NCI-H187 (cell line): ENCODE data around the gene ZMPSTE24.

ENCODE experiments used
- DNase-seq, 2 experiments: peaks; one replicate each; lab custom pipeline; 2025; lab: John Stamatoyannopoulos, UW

ZMPSTE24 gene

GRCh38 chr1:40264354-40264781 lies 6.3 kb downstream of the ZMPSTE24 start:
- DNase-seq, result no peak

DNA sequence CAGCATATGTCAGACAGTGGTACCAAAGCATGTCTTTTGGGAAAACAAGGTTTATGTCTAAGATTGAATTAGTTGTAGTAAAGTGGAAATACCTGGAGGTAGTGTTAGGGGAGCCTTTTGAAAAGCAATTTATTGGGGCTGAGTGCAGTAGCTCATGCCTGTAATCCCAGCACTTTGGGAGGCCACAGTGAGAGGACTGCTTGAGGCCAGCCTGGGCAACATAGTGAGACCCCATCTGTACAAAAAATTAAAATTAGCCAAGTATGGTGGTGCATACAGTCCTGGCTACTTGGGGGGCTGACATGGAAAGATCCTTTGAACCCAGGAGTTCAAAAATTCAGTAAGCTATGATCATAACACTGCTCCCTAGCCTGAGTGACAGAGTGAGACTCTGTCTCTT lies 7.3 kb downstream of the ZMPSTE24 start:
- DNase-seq, result no peak

- DNase-seq, result no peak
Measured at GRCh38 chr1:40265919-40266318, 7.9 kb downstream of the ZMPSTE24 start.

GRCh38 chr1:40266786-40267535 lies 8.9 kb downstream of the ZMPSTE24 start:
- no peak for DNase-seq

- DNase-seq, result no peak
Measured at GRCh38 chr1:40267767-40268187, 9.7 kb downstream of the ZMPSTE24 start.

- no peak for DNase-seq
Measured at GRCh38 chr1:40268211-40268610, 10.2 kb downstream of the ZMPSTE24 start.

DNA sequence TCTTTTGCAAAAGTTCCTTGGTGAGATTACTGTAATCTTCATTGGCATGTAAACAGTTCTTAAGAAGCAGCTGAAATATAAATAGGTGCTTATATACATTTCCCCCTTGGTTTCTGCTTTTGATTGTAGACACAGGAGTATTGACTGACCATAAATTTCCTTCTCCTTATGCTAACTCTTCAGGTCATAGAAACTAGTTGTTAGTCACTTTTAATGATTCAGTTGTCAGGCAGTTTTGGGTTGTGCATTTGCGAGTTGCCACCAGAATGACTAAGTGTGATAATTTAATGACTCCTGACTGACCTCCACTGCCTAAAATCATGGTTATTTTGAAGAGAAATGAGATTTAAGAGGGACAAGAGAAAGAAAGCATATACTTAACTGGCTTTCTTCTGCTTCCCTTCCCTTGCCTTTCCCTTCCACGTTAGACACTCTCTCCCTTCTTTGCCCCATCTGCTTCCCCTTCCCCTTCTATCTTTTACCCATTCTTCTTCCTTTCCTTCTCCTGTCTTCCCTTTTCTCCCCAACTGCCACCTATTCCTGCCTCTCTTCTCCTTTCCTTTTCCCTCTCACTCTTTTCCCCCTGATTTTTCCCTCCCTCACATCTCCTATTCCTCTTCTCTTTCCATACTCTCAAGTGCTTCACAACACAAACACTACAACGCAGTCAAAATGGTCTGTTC lies 12.3 kb downstream of the ZMPSTE24 start:
- DNase-seq, result no peak

- no peak for DNase-seq
Measured at GRCh38 chr1:40272653-40273213, 14.7 kb downstream of the ZMPSTE24 start.

GRCh38 chr1:40273547-40274166 lies 15.6 kb downstream of the ZMPSTE24 start:
- no peak for DNase-seq

GRCh38 chr1:40274331-40274730 lies 16.3 kb downstream of the ZMPSTE24 start:
- no peak for DNase-seq

GRCh38 chr1:40276122-40276521 lies 18.1 kb downstream of the ZMPSTE24 start:
- no peak for DNase-seq

DNA sequence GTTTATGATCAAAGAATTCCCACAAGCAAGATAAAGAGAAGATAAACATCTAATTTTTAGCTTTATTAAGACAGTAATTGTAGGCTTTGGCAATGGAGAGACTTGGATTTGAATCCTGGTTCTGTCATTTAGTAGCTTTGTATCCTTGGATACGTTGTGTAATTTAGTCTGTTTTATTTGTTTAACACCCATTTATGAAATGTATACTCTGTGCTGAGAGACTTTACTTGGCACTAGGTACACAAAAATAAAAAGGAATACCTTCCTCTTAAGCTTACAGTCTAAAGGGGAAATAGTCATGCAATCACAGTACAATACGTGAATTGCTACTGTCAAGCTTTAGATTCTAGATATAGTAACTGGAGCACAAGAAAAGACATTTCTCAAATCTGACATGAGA lies 23.8 kb downstream of the ZMPSTE24 start:
- DNase-seq, result no peak

DNA sequence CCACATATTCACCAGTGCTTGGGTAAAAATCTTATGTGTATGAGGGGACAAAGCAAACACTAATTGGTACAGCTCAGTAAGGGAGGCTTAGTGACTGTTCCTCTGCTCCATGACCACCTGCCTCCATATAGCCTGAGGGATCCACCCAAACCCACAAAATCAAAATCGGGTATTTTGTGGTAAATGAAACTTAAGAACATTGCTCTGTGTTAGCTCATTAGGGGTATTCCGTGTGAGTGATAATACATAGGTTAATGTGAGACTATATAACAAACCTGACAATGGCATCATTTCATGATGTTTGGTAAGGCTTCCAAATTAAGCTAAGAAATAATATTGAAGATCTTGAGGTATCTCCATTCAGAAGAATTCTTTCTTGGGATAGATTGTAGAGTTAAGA lies 33.3 kb downstream of the ZMPSTE24 start:
- no peak for DNase-seq

- no peak for DNase-seq
Measured at GRCh38 chr1:40299366-40300248, 41.6 kb downstream of the ZMPSTE24 start.

DNA sequence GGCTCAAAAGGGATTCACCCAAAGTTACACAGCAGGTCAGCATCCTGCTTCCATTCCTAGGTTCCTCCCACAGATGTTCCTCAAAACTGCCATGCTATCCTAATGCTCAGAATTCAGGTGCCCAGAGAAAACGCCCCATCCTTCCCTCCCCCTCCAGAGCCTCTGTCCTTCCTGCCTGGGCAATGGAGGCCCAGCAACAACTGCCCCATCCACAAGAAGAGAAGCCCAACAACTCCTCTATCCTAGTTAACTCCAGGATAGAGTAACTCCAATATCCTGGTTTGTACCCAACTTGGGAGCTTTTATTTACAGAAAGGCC lies 42.2 kb downstream of the ZMPSTE24 start:
- no peak for DNase-seq

DNA sequence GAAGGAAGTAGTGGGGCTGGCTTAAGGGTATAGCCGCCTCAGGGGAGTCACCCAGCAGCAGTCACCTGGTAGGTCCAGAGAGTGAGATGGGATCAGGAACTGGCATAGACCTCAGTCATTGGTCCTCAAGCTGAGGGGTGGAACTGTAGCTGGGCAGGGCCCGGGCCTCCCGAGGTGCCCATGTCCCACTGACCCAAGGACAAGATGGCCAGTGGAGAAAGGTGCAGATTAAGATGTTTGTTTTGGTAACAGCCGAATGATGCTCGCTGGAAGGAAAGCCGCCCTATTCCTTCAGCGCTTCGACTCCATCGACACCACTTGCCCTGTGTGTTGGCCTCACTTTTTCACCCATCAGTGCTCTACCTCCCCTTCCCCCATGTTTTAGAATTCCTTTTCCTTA lies 42.6 kb downstream of the ZMPSTE24 start:
- DNase-seq, result no peak

DNA sequence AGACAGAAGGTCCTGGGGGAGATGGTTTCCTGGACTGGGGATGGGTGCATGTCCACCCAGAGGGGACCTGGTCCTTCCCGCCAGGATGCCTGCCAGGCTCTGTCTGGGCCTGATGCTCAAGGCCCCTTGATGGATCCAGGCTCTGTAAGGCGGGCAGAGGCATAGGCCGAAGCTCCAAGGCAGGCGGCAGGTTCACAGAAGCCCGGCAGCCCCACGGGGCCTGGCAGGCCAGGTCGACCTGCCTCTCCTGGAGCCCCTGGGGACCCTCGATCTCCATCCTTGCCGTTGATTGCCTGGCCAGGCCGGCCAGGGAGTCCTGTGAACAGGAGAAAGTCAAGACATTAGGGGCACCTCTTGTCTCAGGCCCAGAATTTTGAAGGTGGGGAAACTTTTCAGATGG lies 43.0 kb downstream of the ZMPSTE24 start:
- no peak for DNase-seq

DNA sequence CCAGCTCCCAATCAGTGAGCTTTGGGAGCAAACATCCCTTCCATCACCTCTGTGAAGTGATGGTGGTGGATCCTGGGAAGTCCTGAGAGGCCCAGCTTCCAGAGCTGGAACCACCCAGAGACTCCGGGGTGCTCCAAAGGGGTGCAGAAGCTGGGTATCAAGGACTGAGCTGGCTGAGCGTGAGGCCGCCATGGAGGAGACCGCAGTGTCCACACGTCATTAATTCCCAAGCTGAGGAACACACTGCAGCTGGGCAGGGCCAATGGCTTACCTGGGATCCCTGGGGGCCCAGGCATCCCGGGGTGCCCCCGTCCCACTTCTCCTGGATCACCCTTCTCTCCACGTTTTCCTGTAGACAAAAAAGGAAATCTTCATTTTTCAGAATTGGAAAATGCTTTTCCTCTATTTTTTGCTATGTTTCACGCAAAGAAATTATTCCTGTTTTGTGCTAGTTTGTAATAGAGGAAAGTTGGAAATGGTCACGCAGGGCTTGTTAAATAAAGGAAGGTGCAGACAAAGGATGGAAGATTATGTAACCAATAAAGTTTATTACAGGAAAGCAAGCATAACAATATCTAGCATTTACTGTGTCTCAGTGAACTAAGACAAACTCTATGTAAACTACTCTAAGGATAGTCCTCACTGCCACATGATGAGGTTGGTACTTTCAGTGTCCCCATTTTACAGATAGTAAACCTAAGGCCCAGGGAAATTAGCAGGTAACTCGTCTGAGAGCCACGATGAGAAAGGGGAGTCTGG lies 43.7 kb downstream of the ZMPSTE24 start:
- DNase-seq, result no peak

GRCh38 chr1:40302475-40302874 lies 44.4 kb downstream of the ZMPSTE24 start:
- no peak for DNase-seq

GRCh38 chr1:40303051-40303771 lies 45.2 kb downstream of the ZMPSTE24 start:
- DNase-seq, result no peak

GRCh38 chr1:40303790-40304189 lies 45.8 kb downstream of the ZMPSTE24 start:
- DNase-seq, result no peak
